ENCODE data around the gene POPDC2.

- no peak for TF ChIP-seq EZH2 (IDR thresholded peaks at IDR 0.05; ENCODE audit: insufficient read depth, poor library complexity, severe bottlenecking)
- TF ChIP-seq EZH2phosphoT487 (IDR thresholded peaks at IDR 0.05; ENCODE audit: insufficient read depth, low read depth), result no peak
Observed at GRCh38 chr3:119663885-119664284, 3.5 kb upstream of the POPDC2 start.

All from GM23248 (cell line).